OCI-LY1 (cell line): Measurements from ENCODE around the gene EBI3.

ENCODE experiments used
- H2AFZ ChIP-seq: fragments of 200-600 bp; sonication (generic), shearing (Covaris generic); 2 replicates; pipeline ENCODE4 v1.6.0; 2014; ENCODE audit warnings: antibody characterized with exemption, mild to moderate bottlenecking, low read length
- H3F3A ChIP-seq: fragments of 200-600 bp; sonication (generic), shearing (Covaris generic); 2 replicates; pipeline ENCODE4 v1.6.0; 2014; ENCODE audit warnings: mild to moderate bottlenecking, antibody characterized with exemption, low read length, moderate library complexity; ENCODE audit not compliant: insufficient read depth
- H3K27ac ChIP-seq: fragments of 200-600 bp; sonication (generic); 2 replicates; pipeline ENCODE4 v1.5.1; 2014; ENCODE audit warnings: low read length, mixed run types, mild to moderate bottlenecking, low read depth; ENCODE audit not compliant: poor library complexity, severe bottlenecking
- H3K27me3 ChIP-seq: fragments of 200-600 bp; sonication (generic); 2 replicates; pipeline ENCODE4 v1.6.0; 2014; ENCODE audit warnings: antibody characterized with exemption, mild to moderate bottlenecking, low read length, moderate library complexity; ENCODE audit not compliant: insufficient read depth
- H3K36me3 ChIP-seq: fragments of 200-600 bp; sonication (generic); 2 replicates; pipeline ENCODE4 v1.6.1; 2014; ENCODE audit warnings: mild to moderate bottlenecking, antibody characterized with exemption, low read length, moderate library complexity, mixed read lengths; ENCODE audit not compliant: insufficient read depth
- H3K4me1 ChIP-seq: fragments of 200-600 bp; sonication (generic); 2 replicates; pipeline ENCODE4 v1.5.1; 2014; ENCODE audit warnings: mild to moderate bottlenecking, low read length, moderate library complexity; ENCODE audit not compliant: insufficient read depth, severe bottlenecking
- H3K4me2 ChIP-seq: fragments of 200-600 bp; sonication (generic), shearing (Covaris generic); 2 replicates; pipeline ENCODE4 v1.6.1; 2014; ENCODE audit warnings: low read length
- H3K4me3 ChIP-seq: fragments of 200-600 bp; sonication (generic); 2 replicates; pipeline ENCODE4 v1.5.1; 2014; ENCODE audit warnings: low read length, low read depth, mild to moderate bottlenecking, mixed read lengths; ENCODE audit not compliant: poor library complexity, severe bottlenecking
- H3K79me2 ChIP-seq: fragments of 200-600 bp; shearing (Covaris generic); 2 replicates; pipeline ENCODE4 v1.6.1; 2016; ENCODE audit warnings: mixed run types, low read length, mixed read lengths; ENCODE audit not compliant: insufficient read depth
- H3K9ac ChIP-seq: fragments of 200-600 bp; sonication (generic), shearing (Covaris generic); 2 replicates; pipeline ENCODE4 v1.6.1; 2014; ENCODE audit warnings: mild to moderate bottlenecking, low read length, mixed read lengths
- H3K9me2 ChIP-seq: fragments of 200-600 bp; sonication (generic), shearing (Covaris generic); 2 replicates; pipeline ENCODE4 v1.6.1; 2014; ENCODE audit warnings: low read depth, mild to moderate bottlenecking, low read length, mixed read lengths
- H3K9me3 ChIP-seq: fragments of 200-600 bp; shearing (Covaris generic); 2 replicates; pipeline ENCODE4 v1.6.1; 2014; ENCODE audit warnings: low read length, mixed read lengths
- H4K20me1 ChIP-seq: fragments of 200-600 bp; sonication (generic), shearing (Covaris generic); 2 replicates; pipeline ENCODE4 v1.6.0; 2016; ENCODE audit warnings: mild to moderate bottlenecking, low read length; ENCODE audit not compliant: insufficient read depth
- EZH2 ChIP-seq: fragments of 200-600 bp; sonication (generic), shearing (Covaris generic); IDR thresholded peaks from 2 replicates; pipeline ENCODE4 v1.8.0; 2017; ENCODE audit warnings: borderline replicate concordance, mixed run types, mild to moderate bottlenecking, antibody characterized with exemption, low read length, moderate library complexity, mixed read lengths
- TF ChIP-seq, protein P1 (sequence below): fragments of 200-600 bp; sonication (generic), shearing (Covaris generic); IDR thresholded peaks from 2 replicates; pipeline ENCODE4 v1.5.1; 2017; ENCODE audit warnings: mild to moderate bottlenecking, antibody characterized with exemption, low read length, moderate library complexity, mixed read lengths

Gene EBI3

DNA sequence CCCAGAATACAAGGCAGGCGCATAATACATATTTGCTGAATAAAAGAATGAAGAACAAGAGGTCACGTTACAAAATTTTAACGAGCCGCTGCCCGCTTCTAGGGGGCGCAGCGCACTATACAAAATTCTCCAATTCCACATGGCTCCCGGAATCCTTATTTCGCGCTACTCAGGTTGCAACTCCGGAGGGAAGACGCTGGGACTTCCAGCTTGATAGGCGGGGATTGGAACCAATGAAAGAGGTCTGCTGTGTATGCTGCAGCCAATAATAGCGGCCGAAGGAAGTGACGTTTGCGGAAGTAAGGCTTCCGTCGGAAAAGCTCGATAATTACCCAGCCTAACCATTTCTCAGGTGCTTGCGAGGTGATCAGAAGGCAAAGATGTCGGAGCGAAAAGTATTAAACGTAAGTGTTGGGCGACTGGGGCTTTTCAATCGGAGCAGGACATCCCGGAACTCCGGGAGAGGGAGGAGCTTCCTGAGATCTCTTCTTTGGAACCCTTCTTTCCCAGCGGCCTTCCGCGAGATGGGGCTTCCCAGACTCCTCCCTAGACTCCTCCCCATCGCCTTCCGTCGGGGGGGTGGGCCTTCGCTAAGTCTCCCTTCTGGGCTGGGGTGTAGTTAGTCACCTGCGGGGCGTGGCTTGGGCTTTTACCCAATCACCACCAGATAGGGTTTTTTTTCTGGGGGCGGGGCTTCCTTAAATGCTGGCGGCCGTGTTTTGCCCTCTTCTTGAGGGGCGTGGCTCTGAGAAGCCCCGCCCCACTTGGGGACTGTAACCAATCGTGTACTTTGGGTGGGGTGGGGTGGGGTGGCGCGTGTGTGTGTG, 17.7 kb downstream of the EBI3 start, which contains the start of gene YJU2:
TSS of gene YJU2 (plus strand) at position 314 of the 827 bp plus-strand sequence. CDS start at position 381, 67 bp downstream.
- peak within 1 kb of the TSS; percentile 94; the same call in 1 of the 2 replicates for H2AFZ ChIP-seq

DNA sequence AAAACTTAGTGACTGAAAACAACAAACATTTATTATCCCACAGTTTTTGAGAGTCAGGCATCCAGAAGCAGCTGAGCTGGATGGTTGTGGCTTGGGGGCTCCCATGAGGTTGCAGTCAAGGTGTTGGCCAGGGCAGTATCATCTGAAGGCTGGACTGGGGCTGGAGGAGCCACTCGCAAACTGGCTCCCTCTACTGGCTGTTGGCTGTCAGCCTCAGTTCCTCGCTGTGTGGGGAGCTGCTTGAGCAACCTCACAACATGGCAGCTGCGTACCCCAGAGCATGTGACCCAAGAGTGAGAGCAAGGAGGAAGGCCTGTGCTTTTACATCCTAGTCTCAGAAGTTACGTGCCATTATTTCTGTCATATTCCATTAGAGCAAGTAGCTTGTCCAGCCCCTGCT, 27.2 kb downstream of the EBI3 start:
- H4K20me1 ChIP-seq, result no peaks in the 10 kb centered on the region
- H3K4me2 ChIP-seq, result no peak overlapping the region
- no peak overlapping the region for H3K9ac ChIP-seq
- H3K4me1 ChIP-seq, result no peaks in the 10 kb centered on the region
- H3K9me2 ChIP-seq, result no peaks in the 10 kb centered on the region
- H3F3A ChIP-seq, result no peaks in the 10 kb centered on the region
- no peaks in the 10 kb centered on the region for H3K9me3 ChIP-seq
- no peaks in the 10 kb centered on the region for H3K79me2 ChIP-seq
- H3K36me3 ChIP-seq, result peaks cover 68% of the 10 kb centered on the region
- TF ChIP-seq, protein P1, sequence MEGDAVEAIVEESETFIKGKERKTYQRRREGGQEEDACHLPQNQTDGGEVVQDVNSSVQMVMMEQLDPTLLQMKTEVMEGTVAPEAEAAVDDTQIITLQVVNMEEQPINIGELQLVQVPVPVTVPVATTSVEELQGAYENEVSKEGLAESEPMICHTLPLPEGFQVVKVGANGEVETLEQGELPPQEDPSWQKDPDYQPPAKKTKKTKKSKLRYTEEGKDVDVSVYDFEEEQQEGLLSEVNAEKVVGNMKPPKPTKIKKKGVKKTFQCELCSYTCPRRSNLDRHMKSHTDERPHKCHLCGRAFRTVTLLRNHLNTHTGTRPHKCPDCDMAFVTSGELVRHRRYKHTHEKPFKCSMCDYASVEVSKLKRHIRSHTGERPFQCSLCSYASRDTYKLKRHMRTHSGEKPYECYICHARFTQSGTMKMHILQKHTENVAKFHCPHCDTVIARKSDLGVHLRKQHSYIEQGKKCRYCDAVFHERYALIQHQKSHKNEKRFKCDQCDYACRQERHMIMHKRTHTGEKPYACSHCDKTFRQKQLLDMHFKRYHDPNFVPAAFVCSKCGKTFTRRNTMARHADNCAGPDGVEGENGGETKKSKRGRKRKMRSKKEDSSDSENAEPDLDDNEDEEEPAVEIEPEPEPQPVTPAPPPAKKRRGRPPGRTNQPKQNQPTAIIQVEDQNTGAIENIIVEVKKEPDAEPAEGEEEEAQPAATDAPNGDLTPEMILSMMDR, result peak; percentile 31; the same call in 1 of the 2 replicates
- TF ChIP-seq EZH2, result no peak
- no peak overlapping the region for H2AFZ ChIP-seq
- no peak overlapping the region for H3K27ac ChIP-seq
- no peak overlapping the region for H3K4me3 ChIP-seq
- no peaks in the 10 kb centered on the region for H3K27me3 ChIP-seq

More for the DNA sequence above, 17.7 kb downstream of the EBI3 start, which contains the start of gene YJU2:
- H3K79me2 ChIP-seq, result peaks cover 6% of the 10 kb centered on the region; the same call in 1 of the 2 replicates
- H3F3A ChIP-seq, result no peaks in the 10 kb centered on the region
- peak within 1 kb of the TSS; percentile 93 for H3K4me2 ChIP-seq
- H3K9me3 ChIP-seq, result no peaks in the 10 kb centered on the region
- peaks cover 14% of the 10 kb centered on the region for H3K4me1 ChIP-seq
- H3K36me3 ChIP-seq, result peaks cover 33% of the 10 kb centered on the region
- no peak for TF ChIP-seq EZH2
- TF ChIP-seq, protein P1, result peak; percentile 82
- H3K27ac ChIP-seq, result peak within 1 kb of the TSS; percentile 88
- H3K27me3 ChIP-seq, result no peaks in the 10 kb centered on the region; the same call in 1 of the 2 replicates
- peak within 1 kb of the TSS; percentile 74 for H3K4me3 ChIP-seq
- no peaks in the 10 kb centered on the region for H3K9me2 ChIP-seq
- peak within 1 kb of the TSS; percentile 75 for H3K9ac ChIP-seq
- H4K20me1 ChIP-seq, result no peaks in the 10 kb centered on the region

DNA sequence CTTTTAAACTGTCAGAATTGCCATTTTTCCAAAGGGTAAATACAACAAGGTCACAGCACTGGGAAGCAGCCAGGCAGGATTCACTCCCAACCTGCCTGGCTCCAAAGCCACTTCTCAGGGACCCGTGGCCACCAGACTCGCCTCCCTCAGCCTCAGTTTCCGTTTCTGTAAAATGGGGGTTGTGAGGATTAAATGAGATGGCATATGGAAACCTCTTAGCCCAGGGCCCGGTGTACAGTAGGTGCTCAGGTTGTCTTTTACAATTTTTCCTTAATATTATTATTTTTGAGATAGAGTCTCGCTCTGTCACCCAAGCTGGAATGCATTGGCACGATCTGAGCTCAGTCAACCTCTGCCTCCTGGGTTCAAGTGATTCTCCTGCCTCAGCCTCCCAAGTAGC, 27.7 kb downstream of the EBI3 start:
- H4K20me1 ChIP-seq, result no peaks in the 10 kb centered on the region

More for the DNA sequence above, 27.7 kb downstream of the EBI3 start:
- no peak overlapping the region for H3K27ac ChIP-seq
- H3K4me2 ChIP-seq, result no peak overlapping the region
- no peaks in the 10 kb centered on the region for H3K9me3 ChIP-seq
- TF ChIP-seq, protein P1, result no peak
- no peak for TF ChIP-seq EZH2
- H3K9me2 ChIP-seq, result no peaks in the 10 kb centered on the region
- H2AFZ ChIP-seq, result no peak overlapping the region
- H3F3A ChIP-seq, result no peaks in the 10 kb centered on the region
- H3K36me3 ChIP-seq, result peaks cover 63% of the 10 kb centered on the region
- H3K9ac ChIP-seq, result no peak overlapping the region
- H3K4me3 ChIP-seq, result no peak overlapping the region
- H3K27me3 ChIP-seq, result no peaks in the 10 kb centered on the region
- H3K4me1 ChIP-seq, result no peaks in the 10 kb centered on the region
- no peaks in the 10 kb centered on the region for H3K79me2 ChIP-seq
